ENCODE measurements around the gene DUS2. TPM values are rescaled to one million over a fixed set of nuclear protein-coding genes. Genes with fewer than 3 reads are reported as not detected.
A peak's percentile ranks its signal among the peaks of the same experiment; 100 is the strongest.

The DUS2 gene
- total and polyA plus RNA-seq, 9 of the 15 experiments (the other 6 are each of a cell fraction or from before 2014, with no cell fraction given), result 5.8 to 22.5 (median 20.6) TPM

GRCh38 chr16:68079626-68080344 lies 56.7 kb downstream of the DUS2 start (continued):
- TF ChIP-seq NR2C2 (CRISPR knock-in tag; IDR thresholded peaks at IDR 0.05), result no peak
- peak; percentile 90 for TF ChIP-seq NR2C2 (tag; IDR thresholded peaks at IDR 0.05)
- TF ChIP-seq TARDBP (IDR thresholded peaks at IDR 0.05), result no peak
- peak; percentile 67 for TF ChIP-seq PRDM10 (IDR thresholded peaks at IDR 0.05; ENCODE audit: partially characterized antibody)
- TF ChIP-seq TEAD1 (CRISPR knock-in tag; IDR thresholded peaks at IDR 0.05), result peak; percentile 24 to 82; a peak in 2 of 4 replicates
- TF ChIP-seq ZNF232 (CRISPR knock-in tag; IDR thresholded peaks at IDR 0.05), result no peak
- no peak for TF ChIP-seq ATF2 (CRISPR knock-in tag; IDR thresholded peaks at IDR 0.05)
- TF ChIP-seq CBX5 (IDR thresholded peaks at IDR 0.05; ENCODE audit: borderline replicate concordance, low read depth), result no peak
- 0 out of 2 replicates have a peak, but pooled peaks have one; percentile 60 for TF ChIP-seq BCL6 (CRISPR knock-in tag; IDR thresholded peaks at IDR 0.05)
- peak; percentile 26; the same call in 1 of the 2 replicates for TF ChIP-seq REST (IDR thresholded peaks at IDR 0.05; ENCODE audit: borderline replicate concordance)
- 0 out of 2 replicates have a peak, but pooled peaks have one; percentile 37 for TF ChIP-seq REST (CRISPR knock-in tag; IDR thresholded peaks at IDR 0.05; ENCODE audit: low read depth)
- no peak for TF ChIP-seq TEAD2 (tag; IDR thresholded peaks at IDR 0.05)
